Bronchus fibroblast of lung (primary cell): ENCODE results near the gene SS18L1. TPM values are rescaled to one million over a fixed set of nuclear protein-coding genes. Genes with fewer than 3 reads are reported as not detected.

Experiments used
- total RNA-seq: library from RNA; depleted of rRNA; stranded (reverse); fragments of >200 nt; gene quantifications from 2 replicates; pipeline ENCODE4 v1.2.3, GENCODE V29; 2015

The SS18L1 gene, protein sequence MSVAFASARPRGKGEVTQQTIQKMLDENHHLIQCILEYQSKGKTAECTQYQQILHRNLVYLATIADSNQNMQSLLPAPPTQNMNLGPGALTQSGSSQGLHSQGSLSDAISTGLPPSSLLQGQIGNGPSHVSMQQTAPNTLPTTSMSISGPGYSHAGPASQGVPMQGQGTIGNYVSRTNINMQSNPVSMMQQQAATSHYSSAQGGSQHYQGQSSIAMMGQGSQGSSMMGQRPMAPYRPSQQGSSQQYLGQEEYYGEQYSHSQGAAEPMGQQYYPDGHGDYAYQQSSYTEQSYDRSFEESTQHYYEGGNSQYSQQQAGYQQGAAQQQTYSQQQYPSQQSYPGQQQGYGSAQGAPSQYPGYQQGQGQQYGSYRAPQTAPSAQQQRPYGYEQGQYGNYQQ
- total RNA-seq, result 6.1 and 6.7 TPM in 2 replicates

GRCh38 chr20:62143081-62143956 is at the start of gene SS18L1, which contains the start of gene PSMA7:
TSS of gene SS18L1 (plus strand) at chr20:62143769. CDS start at chr20:62143821, 52 bp downstream.
TSS of gene PSMA7 (minus strand) at chr20:62143394. CDS start at chr20:62143303, 91 bp downstream.

GRCh38 chr20:62121776-62122653 is 21.6 kb upstream of the SS18L1 start, which contains the start of gene LSM14B:
TSS of gene LSM14B (plus strand) at chr20:62122475. CDS start at chr20:62122667, 192 bp downstream.

GRCh38 chr20:62182469-62183425 is 39.2 kb downstream of the SS18L1 start, which contains the start of gene MTG2:
TSS of gene MTG2 (plus strand) at chr20:62183028. CDS start at chr20:62193421, 10,393 bp downstream.

GRCh38 chr20:62219992-62220665 is 76.6 kb downstream of the SS18L1 start, which contains the start of gene HRH3:
TSS of gene HRH3 (minus strand) at chr20:62220278. CDS start at chr20:62219970, 308 bp downstream.

Other genes with a start within 250 kb of the SS18L1 start
- 2.5 and 4.5 TPM in 2 replicates for gene TAF4, start 77.9 kb upstream of the SS18L1 start, total RNA-seq
- gene LSM14B, start 21.3 kb upstream of the SS18L1 start, total RNA-seq, result 26.9 and 27.6 TPM in 2 replicates
- gene PSMA7, start 375 bp upstream of the SS18L1 start, total RNA-seq, result 497 and 513 TPM in 2 replicates
- gene MTG2, start 39.3 kb downstream of the SS18L1 start, total RNA-seq, result 23.3 and 24.5 TPM in 2 replicates
- not detected in 2 replicates for gene HRH3, start 76.5 kb downstream of the SS18L1 start, total RNA-seq
- 11.9 and 14.0 TPM in 2 replicates for gene OSBPL2, start 94.8 kb downstream of the SS18L1 start, total RNA-seq
- 192 and 194 TPM in 2 replicates for gene ADRM1, start 159.2 kb downstream of the SS18L1 start, total RNA-seq
- 25.7 and 32.1 TPM in 2 replicates for gene LAMA5, start 223.5 kb downstream of the SS18L1 start, total RNA-seq
- gene RPS21, start 243.3 kb downstream of the SS18L1 start, total RNA-seq, result 3,175 and 3,644 TPM in 2 replicates